Measurements from ENCODE around the gene ABCC8. TPM values are rescaled to one million over a fixed set of nuclear protein-coding genes. Genes with fewer than 3 reads are reported as not detected.

The ABCC8 gene
- total and polyA plus RNA-seq, 9 of the 15 experiments (the other 6 are each of a cell fraction or from before 2014, with no cell fraction given), result not detected

DNA sequence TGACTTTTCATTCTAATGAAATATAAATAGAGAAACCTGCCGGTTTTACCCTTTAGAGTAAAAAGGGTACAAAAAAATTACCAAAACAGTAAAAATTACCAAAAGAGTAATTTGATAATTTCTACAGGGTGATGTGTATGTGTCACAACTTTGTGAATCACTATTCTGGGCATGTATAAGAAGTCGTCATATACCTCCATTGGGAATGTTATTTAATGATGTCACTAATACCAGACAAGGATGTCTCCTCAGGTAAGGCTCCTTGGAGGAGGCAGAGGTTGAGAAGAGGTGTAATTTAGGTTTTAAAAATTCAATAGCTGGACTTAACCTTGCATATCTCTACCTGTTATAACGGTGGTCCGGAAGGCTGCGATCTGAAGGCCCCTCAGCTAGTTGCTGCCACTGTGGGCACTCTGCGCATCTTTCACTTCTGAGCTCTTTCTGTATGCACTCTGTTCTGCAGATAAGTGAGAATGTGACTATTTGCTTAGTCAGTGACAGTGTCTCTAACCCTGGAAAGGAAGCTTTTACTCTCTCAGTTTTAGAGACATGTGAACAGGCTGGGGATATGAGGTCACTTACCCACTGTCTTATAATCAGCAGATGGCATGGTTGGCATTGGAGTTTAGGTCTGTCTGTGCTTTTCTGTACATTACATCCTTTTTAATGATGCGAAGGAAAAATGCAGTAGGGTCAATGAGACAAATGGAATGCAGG, 126.0 kb downstream of the ABCC8 start:
- Histone ChIP-seq H3K79me2 (ENCODE audit: control insufficient read depth, insufficient read depth, low read length) (peaks cover 33% of the 10 kb centered on the region), H3K4me3 (no peak overlapping the region), H3K4me1 (replicated peaks in 1 of 2; ENCODE audit: control insufficient read depth in 2 of 2, insufficient read depth in 2 of 2, low read length in 2 of 2) (peaks cover 7 to 25% of the 10 kb centered on the region in 2 experiments; a peak in 4 of 5 replicates), H3K4me2 (ENCODE audit: insufficient read depth, low read length) (no peak overlapping the region), H3K27ac (ENCODE audit: extremely low read depth, low read depth, low read length) (no peak overlapping the region), H3K36me3 (ENCODE audit: control insufficient read depth, insufficient read depth, low read length) (peaks cover 6% of the 10 kb centered on the region; the same call in 1 of the 3 replicates), H3K9me3 (replicated peaks; ENCODE audit: control insufficient read depth, insufficient read depth, low read depth, low read length) (peaks cover 2% of the 10 kb centered on the region; the same call in 1 of the 2 replicates), H3K27me3 (ENCODE audit: control insufficient read depth in 2 of 2, insufficient read depth in 2 of 2, low read length in 2 of 2) (no peaks in the 10 kb centered on the region), H3K9ac (ENCODE audit: insufficient read depth in 1 of 2, low read depth in 2 of 2, low read length in 2 of 2) (no peak overlapping the region; a peak in 1 of 4 replicates), H3K9me1 (ENCODE audit: control insufficient read depth, insufficient read depth, low read length) (no peaks in the 10 kb centered on the region), H2AFZ (ENCODE audit: low read depth, low read length) (peak overlapping the region; percentile 85), H4K20me1 (replicated peaks; ENCODE audit: control insufficient read depth, insufficient read depth, low read length) (no peaks in the 10 kb centered on the region)
- CTCF ChIA-PET (ENCODE audit: low intra/inter-chr PET ratio), result no interaction called here
- in situ Hi-C loops (cut with MboI), result no loop called here
- ATAC-seq, result no peak
- intact Hi-C loops (cut with micrococcal nuclease), result no loop called here
- TF ChIP-seq ZNF347 (CRISPR knock-in tag; IDR thresholded peaks at IDR 0.05; ENCODE audit: low read depth), result no peak
- TF ChIP-seq SMARCA4 (IDR thresholded peaks at IDR 0.05), result no peak
- no peak for TF ChIP-seq SP1 (CRISPR knock-in tag; IDR thresholded peaks at IDR 0.05)
- TF ChIP-seq EP300 (IDR thresholded peaks at IDR 0.05; ENCODE audit: low read length), result no peak
- no peak for TF ChIP-seq CHAMP1 (IDR thresholded peaks at IDR 0.05)
- no peak for TF ChIP-seq ZKSCAN8 (CRISPR knock-in tag; IDR thresholded peaks at IDR 0.05)
- no peak for TF ChIP-seq LARP7 (IDR thresholded peaks at IDR 0.05)
- no peak for TF ChIP-seq ZNF184 (CRISPR knock-in tag; IDR thresholded peaks at IDR 0.05)
- TF ChIP-seq ELF1 (tag; IDR thresholded peaks at IDR 0.05), result no peak
- DNase-seq (ENCODE audit: extremely low read depth in 1 of 4, low spot score in 3 of 4), result no peak
- POLR2A ChIA-PET, result no interaction called here
- WGBS (ENCODE audit: insufficient coverage, low coverage, missing lambda C conversion rate), result 90% methylated on average over 7 of the region's 7 CpGs
- no peak for FAIRE-seq
- BruUV-seq (replicated peaks), result no TSS peak
